ENCODE data around the gene STX10. TPM values are rescaled to one million over a fixed set of nuclear protein-coding genes. Genes with fewer than 3 reads are reported as not detected.

Gene STX10
- total RNA-seq, 2 experiments from 2014 or later = 53.3 to 55.0 TPM

GRCh38 chr19:13137290-13137794, 12.8 kb downstream of the STX10 start:
- no peak overlapping the region for H3K27ac Mint-ChIP-seq
- H3K4me3 Mint-ChIP-seq = no peak overlapping the region
- H3K27me3 Mint-ChIP-seq = no peaks in the 10 kb centered on the region
- no peaks in the 10 kb centered on the region for H3K9me3 Mint-ChIP-seq
- DNase-seq = no peak
- peaks cover 15% of the 10 kb centered on the region for H3K4me1 Mint-ChIP-seq
- peaks cover 9% of the 10 kb centered on the region for H3K36me3 Mint-ChIP-seq

GRCh38 chr19:13135068-13136062, 14.8 kb downstream of the STX10 start:
- Mint-ChIP-seq H3K9me3 (no peaks in the 10 kb centered on the region), H3K4me1 (peaks cover 24% of the 10 kb centered on the region), H3K27ac (no peak overlapping the region), H3K4me3 (no peak overlapping the region), H3K36me3 (peaks cover 13% of the 10 kb centered on the region), H3K27me3 (no peaks in the 10 kb centered on the region)
- no peak for DNase-seq

GRCh38 chr19:13134626-13135025, 15.5 kb downstream of the STX10 start:
- no peaks in the 10 kb centered on the region for H3K9me3 Mint-ChIP-seq
- H3K4me3 Mint-ChIP-seq = no peak overlapping the region
- H3K27ac Mint-ChIP-seq = no peak overlapping the region
- no peaks in the 10 kb centered on the region for H3K27me3 Mint-ChIP-seq
- H3K4me1 Mint-ChIP-seq = peaks cover 24% of the 10 kb centered on the region
- H3K36me3 Mint-ChIP-seq = peaks cover 13% of the 10 kb centered on the region
- DNase-seq = no peak

GRCh38 chr19:13133241-13133870, 16.8 kb downstream of the STX10 start:
- peak overlapping the region; percentile 90 for H3K27ac Mint-ChIP-seq
- H3K4me3 Mint-ChIP-seq = no peak overlapping the region
- H3K9me3 Mint-ChIP-seq = no peaks in the 10 kb centered on the region
- H3K27me3 Mint-ChIP-seq = no peaks in the 10 kb centered on the region
- peaks cover 24% of the 10 kb centered on the region for H3K4me1 Mint-ChIP-seq
- no peak for DNase-seq
- H3K36me3 Mint-ChIP-seq = peaks cover 13% of the 10 kb centered on the region

DNA sequence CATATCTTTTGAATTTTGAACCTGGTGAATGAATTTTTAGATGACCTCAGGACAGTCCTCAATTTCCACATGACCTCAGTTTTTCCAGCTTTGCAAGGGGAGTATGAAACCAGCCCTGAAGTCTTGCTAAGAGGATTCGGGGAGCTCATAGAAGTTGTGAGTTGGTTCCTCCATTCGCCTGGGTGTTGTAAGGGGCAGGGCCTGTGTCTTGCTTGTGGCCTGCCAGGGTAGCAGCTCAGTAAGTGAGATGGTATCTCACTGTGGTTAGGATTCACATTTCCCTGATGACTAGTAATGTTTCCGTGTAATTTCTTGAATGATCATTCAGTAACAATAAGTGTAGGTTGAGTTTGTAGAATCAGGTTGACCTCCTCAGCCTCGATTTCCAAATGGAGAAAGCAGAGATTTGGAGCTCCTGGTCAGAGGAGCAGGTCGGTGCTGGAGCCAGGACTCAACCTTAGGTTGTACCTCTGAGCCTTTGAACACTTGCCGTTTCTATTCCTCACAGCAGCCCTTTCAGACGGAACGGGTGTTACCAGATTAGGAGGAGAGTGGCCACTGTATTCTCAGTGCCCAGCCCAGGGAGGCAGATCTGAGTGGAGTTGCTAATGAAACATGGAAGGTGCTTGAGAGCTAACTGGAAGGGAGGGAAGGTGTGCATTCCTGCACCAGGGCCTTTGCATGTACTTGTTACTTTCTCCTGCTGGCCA, 17.5 kb downstream of the STX10 start:
- Mint-ChIP-seq H3K9me3 (no peaks in the 10 kb centered on the region), H3K36me3 (peaks cover 13% of the 10 kb centered on the region), H3K27me3 (no peaks in the 10 kb centered on the region), H3K4me1 (peaks cover 28% of the 10 kb centered on the region), H3K27ac (peak overlapping the region; percentile 90), H3K4me3 (peak overlapping the region; percentile 15)
- peak; percentile 68 for DNase-seq

GRCh38 chr19:13130886-13131490, 19.2 kb downstream of the STX10 start:
- peaks cover 13% of the 10 kb centered on the region for H3K36me3 Mint-ChIP-seq
- no peaks in the 10 kb centered on the region for H3K9me3 Mint-ChIP-seq
- H3K4me3 Mint-ChIP-seq = no peak overlapping the region
- peak overlapping the region; percentile 47 for H3K27ac Mint-ChIP-seq
- DNase-seq = no peak
- peaks cover 28% of the 10 kb centered on the region for H3K4me1 Mint-ChIP-seq
- H3K27me3 Mint-ChIP-seq = no peaks in the 10 kb centered on the region

DNA sequence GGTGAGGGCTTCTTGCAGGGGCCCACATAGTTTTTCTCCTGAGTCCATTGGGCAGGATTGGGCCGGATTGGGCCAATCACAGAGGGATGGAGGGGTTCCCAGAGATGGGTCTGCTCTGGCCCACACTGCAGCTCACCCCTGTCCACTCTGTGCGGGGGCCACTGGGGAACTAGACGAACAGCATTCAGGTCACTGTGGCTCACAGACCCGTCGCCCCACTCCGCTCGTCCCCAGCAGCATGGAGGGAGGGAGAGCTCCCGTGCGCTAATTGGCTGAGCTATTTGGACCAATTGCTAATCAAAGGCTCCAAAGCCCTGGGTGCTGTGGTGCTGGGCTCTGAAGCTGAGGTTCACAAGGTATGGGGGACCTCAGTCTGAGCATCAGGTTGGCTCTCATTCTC, 20.8 kb downstream of the STX10 start:
- Mint-ChIP-seq H3K27me3 (no peaks in the 10 kb centered on the region), H3K36me3 (peaks cover 13% of the 10 kb centered on the region), H3K9me3 (no peaks in the 10 kb centered on the region), H3K4me3 (no peak overlapping the region), H3K4me1 (peaks cover 28% of the 10 kb centered on the region), H3K27ac (no peak overlapping the region)
- no peak for DNase-seq

DNA sequence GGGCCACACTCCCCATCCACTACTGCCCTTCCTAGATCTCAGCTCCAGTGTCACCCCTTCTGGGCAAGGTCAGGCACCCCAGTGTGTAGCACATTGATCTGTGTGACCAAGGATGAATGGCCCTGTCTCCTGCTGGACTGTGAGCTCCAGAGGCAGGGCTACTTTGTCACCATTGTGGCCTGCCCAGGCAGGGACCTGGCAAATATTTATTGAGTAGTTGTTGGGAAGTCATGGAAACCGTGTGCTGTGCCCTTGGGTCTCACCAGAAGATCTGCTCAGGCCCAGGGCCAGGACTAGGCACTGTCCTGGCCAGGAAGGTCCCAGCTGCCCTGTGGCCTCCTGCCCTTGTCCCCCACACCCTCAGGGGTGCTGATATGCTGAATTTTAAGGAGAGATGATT, 21.6 kb downstream of the STX10 start:
- H3K4me1 Mint-ChIP-seq = peaks cover 29% of the 10 kb centered on the region
- H3K27me3 Mint-ChIP-seq = no peaks in the 10 kb centered on the region
- H3K4me3 Mint-ChIP-seq = no peak overlapping the region
- H3K9me3 Mint-ChIP-seq = no peaks in the 10 kb centered on the region
- no peak for DNase-seq
- peaks cover 13% of the 10 kb centered on the region for H3K36me3 Mint-ChIP-seq
- no peak overlapping the region for H3K27ac Mint-ChIP-seq

DNA sequence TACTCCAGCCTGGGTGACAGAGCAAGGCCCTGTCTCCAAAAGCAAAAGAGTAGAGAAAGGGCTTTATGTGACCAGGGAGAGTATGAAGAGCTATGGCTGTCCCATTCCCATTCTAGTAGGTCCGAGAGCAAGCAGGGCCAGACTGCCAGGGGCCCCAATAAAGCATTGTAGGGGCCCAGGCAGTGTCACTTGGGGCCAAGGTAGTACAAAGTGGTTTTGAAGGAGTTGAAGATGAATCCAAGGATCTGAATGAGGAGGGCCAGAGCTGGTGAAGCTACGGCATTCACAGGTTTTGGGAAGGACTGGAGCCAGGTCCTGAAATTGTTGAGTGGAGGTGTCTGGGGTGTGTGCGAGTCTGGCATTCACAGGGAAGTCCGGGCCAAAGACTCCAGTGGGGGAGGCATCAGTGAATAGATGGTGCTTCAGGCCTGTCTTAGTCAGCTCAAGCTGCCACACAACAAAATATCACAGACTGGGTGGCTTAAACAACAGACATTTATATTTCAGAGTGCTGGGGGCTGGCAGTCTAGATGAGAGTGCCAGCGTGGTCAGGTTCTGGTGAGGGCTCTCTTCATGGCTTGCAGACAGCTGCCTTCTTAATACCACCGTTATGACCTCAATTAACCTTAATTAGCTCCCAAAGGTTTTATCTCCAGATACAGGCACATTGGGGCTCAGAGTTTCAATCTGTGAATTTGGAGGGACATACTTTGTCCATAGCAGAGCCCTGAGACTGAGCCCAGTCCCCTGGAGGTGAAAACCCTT, 22.2 kb downstream of the STX10 start:
- Mint-ChIP-seq H3K4me3 (no peak overlapping the region), H3K27me3 (no peaks in the 10 kb centered on the region), H3K36me3 (peaks cover 9% of the 10 kb centered on the region), H3K4me1 (peaks cover 27% of the 10 kb centered on the region), H3K27ac (no peak overlapping the region), H3K9me3 (no peaks in the 10 kb centered on the region)
- no peak for DNase-seq

- no peak for DNase-seq
- Mint-ChIP-seq H3K27me3 (no peaks in the 10 kb centered on the region), H3K4me3 (no peak overlapping the region), H3K9me3 (no peaks in the 10 kb centered on the region), H3K27ac (no peak overlapping the region), H3K4me1 (peaks cover 25% of the 10 kb centered on the region), H3K36me3 (peaks cover 5% of the 10 kb centered on the region)
These were observed 23.1 kb downstream of the STX10 start for GRCh38 chr19:13127051-13127450.

DNA sequence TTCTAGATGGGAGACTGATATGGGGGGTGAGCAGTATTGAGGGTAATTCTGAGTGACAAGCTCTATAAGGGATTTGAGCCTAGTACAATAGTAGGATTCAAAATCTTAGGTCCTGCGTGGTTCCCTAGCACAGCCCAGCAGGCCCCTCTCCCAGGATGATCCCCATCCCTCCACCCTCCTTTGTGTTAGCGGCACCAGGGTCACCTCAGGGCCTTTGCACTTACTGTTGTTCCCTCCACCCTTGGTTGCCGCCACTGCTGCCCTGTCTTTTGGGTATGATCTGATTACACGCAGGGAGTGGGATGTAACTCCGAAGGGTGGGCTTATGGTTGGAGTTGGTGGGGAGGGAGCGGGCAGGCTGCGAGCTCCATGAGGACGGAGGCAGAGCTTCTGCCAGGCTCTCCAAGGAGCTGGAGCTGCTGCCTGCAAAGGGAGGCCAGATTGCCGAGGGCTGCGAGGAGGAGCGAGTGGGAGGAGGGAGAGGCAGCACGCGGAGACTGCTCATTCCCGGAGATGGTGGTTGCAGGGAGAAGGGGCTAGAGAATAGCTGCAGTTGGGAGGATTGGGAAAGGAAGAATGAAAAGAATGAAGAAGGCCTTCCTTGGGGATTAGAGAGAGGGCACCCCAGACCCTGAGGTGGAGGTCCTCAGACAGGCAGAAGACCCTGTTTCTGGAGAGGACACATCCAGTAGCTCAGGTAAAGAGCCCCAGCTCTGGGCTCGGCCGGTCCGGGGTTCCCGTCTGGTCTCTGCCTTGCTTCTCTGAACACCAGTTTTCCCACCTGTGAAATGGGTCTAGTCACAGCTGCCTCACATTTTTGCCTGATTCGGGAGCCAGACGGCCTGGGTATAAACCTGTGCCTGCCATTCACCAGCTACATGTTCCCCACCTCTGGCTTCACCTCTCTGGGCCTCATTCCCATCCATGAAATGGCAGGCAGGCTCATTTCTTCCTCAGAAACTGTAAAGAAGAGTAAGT, 26.9 kb downstream of the STX10 start:
- Mint-ChIP-seq H3K27ac (peak overlapping the region; percentile 56), H3K4me3 (no peak overlapping the region), H3K27me3 (no peaks in the 10 kb centered on the region)

GRCh38 chr19:13122275-13122878, 27.8 kb downstream of the STX10 start:
- Mint-ChIP-seq H3K27ac (peak overlapping the region; percentile 56), H3K9me3 (no peaks in the 10 kb centered on the region), H3K36me3 (peaks cover 8% of the 10 kb centered on the region), H3K4me1 (peaks cover 42% of the 10 kb centered on the region), H3K27me3 (no peaks in the 10 kb centered on the region), H3K4me3 (no peak overlapping the region)
- DNase-seq = no peak

More for the DNA sequence above, 26.9 kb downstream of the STX10 start:
- peaks cover 8% of the 10 kb centered on the region for H3K36me3 Mint-ChIP-seq
- peaks cover 46% of the 10 kb centered on the region for H3K4me1 Mint-ChIP-seq
- no peaks in the 10 kb centered on the region for H3K9me3 Mint-ChIP-seq
- DNase-seq = no peak
